K562 (cell line): ENCODE results near the gene R3HDM1. TPM values are rescaled to one million over a fixed set of nuclear protein-coding genes. Genes with fewer than 3 reads are reported as not detected.

ENCODE experiments used
- DPF2 ChIP-seq: fragments of 450-650 bp; IDR thresholded peaks from 2 replicates; pipeline ENCODE4 v1.6.1; 2016
- polyA plus RNA-seq, 8 experiments: library from polyadenylated mRNA; depleted of rRNA in 4 of 8; stranded (reverse) in 5 of 8; unstranded in 3 of 8; fragments of >200 nt; fragmentation: Nextera tagmentation in 2 of 8; fragmentation: Illumina TruSeq in 1 of 8; extraction: Ambion mirVana in 2 of 8; extraction: Trizol in 1 of 8; gene quantifications; 2 replicates each; pipeline versions ENCODE4 v1.2.1 to v1.2.3, GENCODE V29; 2011 to 2014; ENCODE audit warnings: inconsistent platforms in 1 of 8, missing spikeins in 1 of 8
- total RNA-seq, 7 experiments: library from RNA; depleted of rRNA in 6 of 7; stranded (reverse); fragments of >200 nt in 6 of 7; fragmentation: Illumina TruSeq in 2 of 7; extraction: Trizol in 2 of 7; gene quantifications; 2 replicates each; pipeline versions ENCODE4 v1.2.1 to v1.2.3, GENCODE V29; 2011 to 2021; ENCODE audit warnings: low replicate concordance in 1 of 7
- TF ChIP-seq, protein P1 (sequence below): fragments of 450-650 bp; IDR thresholded peaks from 2 replicates; pipeline ENCODE4 v1.6.1; 2016; ENCODE audit warnings: mild to moderate bottlenecking, moderate library complexity

Gene R3HDM1
- total and polyA plus RNA-seq, 9 of the 15 experiments (the other 6 are each of a cell fraction or from before 2014, with no cell fraction given): 12.4 to 89.4 (median 31.0) TPM

DNA sequence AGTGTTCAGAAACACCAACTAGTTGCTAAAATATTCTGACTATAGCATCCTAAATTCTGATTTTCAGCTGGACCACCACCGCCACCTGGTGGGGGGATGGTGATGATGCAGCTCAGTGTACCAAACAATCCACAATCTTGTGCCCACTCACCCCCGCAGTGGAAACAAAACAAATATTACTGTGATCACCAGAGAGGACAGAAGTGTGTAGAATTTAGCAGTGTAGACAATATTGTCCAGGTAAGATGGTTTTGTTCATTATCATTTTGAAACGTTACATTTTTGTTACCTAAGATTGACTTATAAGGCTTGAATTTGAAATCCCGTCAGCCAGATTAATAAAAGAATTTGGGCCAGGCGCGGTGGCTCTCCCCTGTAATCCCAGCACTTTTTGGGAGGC, 178.7 kb downstream of the R3HDM1 start (continued):
- TF ChIP-seq, protein P1, sequence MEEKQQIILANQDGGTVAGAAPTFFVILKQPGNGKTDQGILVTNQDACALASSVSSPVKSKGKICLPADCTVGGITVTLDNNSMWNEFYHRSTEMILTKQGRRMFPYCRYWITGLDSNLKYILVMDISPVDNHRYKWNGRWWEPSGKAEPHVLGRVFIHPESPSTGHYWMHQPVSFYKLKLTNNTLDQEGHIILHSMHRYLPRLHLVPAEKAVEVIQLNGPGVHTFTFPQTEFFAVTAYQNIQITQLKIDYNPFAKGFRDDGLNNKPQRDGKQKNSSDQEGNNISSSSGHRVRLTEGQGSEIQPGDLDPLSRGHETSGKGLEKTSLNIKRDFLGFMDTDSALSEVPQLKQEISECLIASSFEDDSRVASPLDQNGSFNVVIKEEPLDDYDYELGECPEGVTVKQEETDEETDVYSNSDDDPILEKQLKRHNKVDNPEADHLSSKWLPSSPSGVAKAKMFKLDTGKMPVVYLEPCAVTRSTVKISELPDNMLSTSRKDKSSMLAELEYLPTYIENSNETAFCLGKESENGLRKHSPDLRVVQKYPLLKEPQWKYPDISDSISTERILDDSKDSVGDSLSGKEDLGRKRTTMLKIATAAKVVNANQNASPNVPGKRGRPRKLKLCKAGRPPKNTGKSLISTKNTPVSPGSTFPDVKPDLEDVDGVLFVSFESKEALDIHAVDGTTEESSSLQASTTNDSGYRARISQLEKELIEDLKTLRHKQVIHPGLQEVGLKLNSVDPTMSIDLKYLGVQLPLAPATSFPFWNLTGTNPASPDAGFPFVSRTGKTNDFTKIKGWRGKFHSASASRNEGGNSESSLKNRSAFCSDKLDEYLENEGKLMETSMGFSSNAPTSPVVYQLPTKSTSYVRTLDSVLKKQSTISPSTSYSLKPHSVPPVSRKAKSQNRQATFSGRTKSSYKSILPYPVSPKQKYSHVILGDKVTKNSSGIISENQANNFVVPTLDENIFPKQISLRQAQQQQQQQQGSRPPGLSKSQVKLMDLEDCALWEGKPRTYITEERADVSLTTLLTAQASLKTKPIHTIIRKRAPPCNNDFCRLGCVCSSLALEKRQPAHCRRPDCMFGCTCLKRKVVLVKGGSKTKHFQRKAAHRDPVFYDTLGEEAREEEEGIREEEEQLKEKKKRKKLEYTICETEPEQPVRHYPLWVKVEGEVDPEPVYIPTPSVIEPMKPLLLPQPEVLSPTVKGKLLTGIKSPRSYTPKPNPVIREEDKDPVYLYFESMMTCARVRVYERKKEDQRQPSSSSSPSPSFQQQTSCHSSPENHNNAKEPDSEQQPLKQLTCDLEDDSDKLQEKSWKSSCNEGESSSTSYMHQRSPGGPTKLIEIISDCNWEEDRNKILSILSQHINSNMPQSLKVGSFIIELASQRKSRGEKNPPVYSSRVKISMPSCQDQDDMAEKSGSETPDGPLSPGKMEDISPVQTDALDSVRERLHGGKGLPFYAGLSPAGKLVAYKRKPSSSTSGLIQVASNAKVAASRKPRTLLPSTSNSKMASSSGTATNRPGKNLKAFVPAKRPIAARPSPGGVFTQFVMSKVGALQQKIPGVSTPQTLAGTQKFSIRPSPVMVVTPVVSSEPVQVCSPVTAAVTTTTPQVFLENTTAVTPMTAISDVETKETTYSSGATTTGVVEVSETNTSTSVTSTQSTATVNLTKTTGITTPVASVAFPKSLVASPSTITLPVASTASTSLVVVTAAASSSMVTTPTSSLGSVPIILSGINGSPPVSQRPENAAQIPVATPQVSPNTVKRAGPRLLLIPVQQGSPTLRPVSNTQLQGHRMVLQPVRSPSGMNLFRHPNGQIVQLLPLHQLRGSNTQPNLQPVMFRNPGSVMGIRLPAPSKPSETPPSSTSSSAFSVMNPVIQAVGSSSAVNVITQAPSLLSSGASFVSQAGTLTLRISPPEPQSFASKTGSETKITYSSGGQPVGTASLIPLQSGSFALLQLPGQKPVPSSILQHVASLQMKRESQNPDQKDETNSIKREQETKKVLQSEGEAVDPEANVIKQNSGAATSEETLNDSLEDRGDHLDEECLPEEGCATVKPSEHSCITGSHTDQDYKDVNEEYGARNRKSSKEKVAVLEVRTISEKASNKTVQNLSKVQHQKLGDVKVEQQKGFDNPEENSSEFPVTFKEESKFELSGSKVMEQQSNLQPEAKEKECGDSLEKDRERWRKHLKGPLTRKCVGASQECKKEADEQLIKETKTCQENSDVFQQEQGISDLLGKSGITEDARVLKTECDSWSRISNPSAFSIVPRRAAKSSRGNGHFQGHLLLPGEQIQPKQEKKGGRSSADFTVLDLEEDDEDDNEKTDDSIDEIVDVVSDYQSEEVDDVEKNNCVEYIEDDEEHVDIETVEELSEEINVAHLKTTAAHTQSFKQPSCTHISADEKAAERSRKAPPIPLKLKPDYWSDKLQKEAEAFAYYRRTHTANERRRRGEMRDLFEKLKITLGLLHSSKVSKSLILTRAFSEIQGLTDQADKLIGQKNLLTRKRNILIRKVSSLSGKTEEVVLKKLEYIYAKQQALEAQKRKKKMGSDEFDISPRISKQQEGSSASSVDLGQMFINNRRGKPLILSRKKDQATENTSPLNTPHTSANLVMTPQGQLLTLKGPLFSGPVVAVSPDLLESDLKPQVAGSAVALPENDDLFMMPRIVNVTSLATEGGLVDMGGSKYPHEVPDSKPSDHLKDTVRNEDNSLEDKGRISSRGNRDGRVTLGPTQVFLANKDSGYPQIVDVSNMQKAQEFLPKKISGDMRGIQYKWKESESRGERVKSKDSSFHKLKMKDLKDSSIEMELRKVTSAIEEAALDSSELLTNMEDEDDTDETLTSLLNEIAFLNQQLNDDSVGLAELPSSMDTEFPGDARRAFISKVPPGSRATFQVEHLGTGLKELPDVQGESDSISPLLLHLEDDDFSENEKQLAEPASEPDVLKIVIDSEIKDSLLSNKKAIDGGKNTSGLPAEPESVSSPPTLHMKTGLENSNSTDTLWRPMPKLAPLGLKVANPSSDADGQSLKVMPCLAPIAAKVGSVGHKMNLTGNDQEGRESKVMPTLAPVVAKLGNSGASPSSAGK: no peak
- TF ChIP-seq DPF2: no peak
